GM23338 (cell line): Measurements from ENCODE around the gene ITPR2.

Experiments used
- CREB1 ChIP-seq: fragments of 250-450 bp; sonication (Bioruptor Pico); IDR thresholded peaks from 2 replicates; pipeline ENCODE4 v1.5.0; 2020; ENCODE audit warnings: low read depth, mild to moderate bottlenecking, moderate library complexity
- ETS1 ChIP-seq: IDR thresholded peaks from 2 replicates; pipeline ENCODE4 v1.6.1; 2016; ENCODE audit warnings: antibody characterized with exemption
- EZH2 ChIP-seq: fragments of 200-600 bp; sonication (generic); IDR thresholded peaks from one replicate; pipeline ENCODE4 v1.8.0; 2017; ENCODE audit warnings: antibody characterized with exemption, mild to moderate bottlenecking, low read depth; ENCODE audit not compliant: unreplicated experiment
- EZH2phosphoT487 ChIP-seq: fragments of 200-600 bp; sonication (generic); IDR thresholded peaks from one replicate; pipeline ENCODE4 v1.8.1; 2018; ENCODE audit warnings: antibody characterized with exemption; ENCODE audit not compliant: unreplicated experiment
- JUNB ChIP-seq: IDR thresholded peaks from one replicate; pipeline ENCODE4 v1.6.1; 2016; ENCODE audit warnings: antibody characterized with exemption; ENCODE audit not compliant: unreplicated experiment
- NANOG ChIP-seq: IDR thresholded peaks from 2 replicates; pipeline ENCODE4 v1.6.1; 2016; ENCODE audit warnings: antibody characterized with exemption, borderline replicate concordance
- POLR2AphosphoS5 ChIP-seq: IDR thresholded peaks from 2 replicates; pipeline ENCODE4 v1.6.1; 2016; ENCODE audit warnings: antibody characterized with exemption, low read depth
- STAT1 ChIP-seq: IDR thresholded peaks from one replicate; pipeline ENCODE4 v1.6.1; 2016; ENCODE audit warnings: antibody characterized with exemption; ENCODE audit not compliant: unreplicated experiment
- ZNF114 ChIP-seq: fragments of 250-450 bp; sonication (Bioruptor Pico); IDR thresholded peaks from 2 replicates; pipeline ENCODE4 v1.5.0; 2020; ENCODE audit warnings: mild to moderate bottlenecking, moderate library complexity
- TF ChIP-seq, protein P1 (sequence below), 2 experiments: fragments of 200-600 bp in 1 of 2; sonication (generic) in 1 of 2; conservative IDR thresholded peaks; 2 replicates each; pipeline versions ENCODE4 v1.5.1 to v1.6.1; 2016 to 2017; ENCODE audit warnings: antibody characterized with exemption in 2 of 2, low read depth in 2 of 2, mild to moderate bottlenecking in 2 of 2, moderate library complexity in 1 of 2
- TF ChIP-seq, protein P2 (sequence below): IDR thresholded peaks from one replicate; pipeline ENCODE4 v1.6.1; 2018; ENCODE audit warnings: antibody characterized with exemption; ENCODE audit not compliant: unreplicated experiment
- TF ChIP-seq, protein P3 (sequence below): fragments of 250-450 bp; sonication (Bioruptor Pico); IDR thresholded peaks from 2 replicates; pipeline ENCODE4 v1.5.0; 2020; ENCODE audit warnings: mild to moderate bottlenecking, moderate library complexity

GRCh38 chr12:26295001-26295400, 538.0 kb downstream of the ITPR2 start:
- TF ChIP-seq EZH2: no peak
- TF ChIP-seq, protein P1, sequence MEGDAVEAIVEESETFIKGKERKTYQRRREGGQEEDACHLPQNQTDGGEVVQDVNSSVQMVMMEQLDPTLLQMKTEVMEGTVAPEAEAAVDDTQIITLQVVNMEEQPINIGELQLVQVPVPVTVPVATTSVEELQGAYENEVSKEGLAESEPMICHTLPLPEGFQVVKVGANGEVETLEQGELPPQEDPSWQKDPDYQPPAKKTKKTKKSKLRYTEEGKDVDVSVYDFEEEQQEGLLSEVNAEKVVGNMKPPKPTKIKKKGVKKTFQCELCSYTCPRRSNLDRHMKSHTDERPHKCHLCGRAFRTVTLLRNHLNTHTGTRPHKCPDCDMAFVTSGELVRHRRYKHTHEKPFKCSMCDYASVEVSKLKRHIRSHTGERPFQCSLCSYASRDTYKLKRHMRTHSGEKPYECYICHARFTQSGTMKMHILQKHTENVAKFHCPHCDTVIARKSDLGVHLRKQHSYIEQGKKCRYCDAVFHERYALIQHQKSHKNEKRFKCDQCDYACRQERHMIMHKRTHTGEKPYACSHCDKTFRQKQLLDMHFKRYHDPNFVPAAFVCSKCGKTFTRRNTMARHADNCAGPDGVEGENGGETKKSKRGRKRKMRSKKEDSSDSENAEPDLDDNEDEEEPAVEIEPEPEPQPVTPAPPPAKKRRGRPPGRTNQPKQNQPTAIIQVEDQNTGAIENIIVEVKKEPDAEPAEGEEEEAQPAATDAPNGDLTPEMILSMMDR (conservative IDR thresholded peaks at IDR 0.05; ENCODE audit: low read depth in 2 of 2): no peak
- no peak for TF ChIP-seq CREB1 (CRISPR knock-in tag)
- TF ChIP-seq POLR2AphosphoS5: no peak
- TF ChIP-seq ZNF114: no peak
- TF ChIP-seq EZH2phosphoT487: no peak
- no peak for TF ChIP-seq ETS1
- TF ChIP-seq, protein P2, sequence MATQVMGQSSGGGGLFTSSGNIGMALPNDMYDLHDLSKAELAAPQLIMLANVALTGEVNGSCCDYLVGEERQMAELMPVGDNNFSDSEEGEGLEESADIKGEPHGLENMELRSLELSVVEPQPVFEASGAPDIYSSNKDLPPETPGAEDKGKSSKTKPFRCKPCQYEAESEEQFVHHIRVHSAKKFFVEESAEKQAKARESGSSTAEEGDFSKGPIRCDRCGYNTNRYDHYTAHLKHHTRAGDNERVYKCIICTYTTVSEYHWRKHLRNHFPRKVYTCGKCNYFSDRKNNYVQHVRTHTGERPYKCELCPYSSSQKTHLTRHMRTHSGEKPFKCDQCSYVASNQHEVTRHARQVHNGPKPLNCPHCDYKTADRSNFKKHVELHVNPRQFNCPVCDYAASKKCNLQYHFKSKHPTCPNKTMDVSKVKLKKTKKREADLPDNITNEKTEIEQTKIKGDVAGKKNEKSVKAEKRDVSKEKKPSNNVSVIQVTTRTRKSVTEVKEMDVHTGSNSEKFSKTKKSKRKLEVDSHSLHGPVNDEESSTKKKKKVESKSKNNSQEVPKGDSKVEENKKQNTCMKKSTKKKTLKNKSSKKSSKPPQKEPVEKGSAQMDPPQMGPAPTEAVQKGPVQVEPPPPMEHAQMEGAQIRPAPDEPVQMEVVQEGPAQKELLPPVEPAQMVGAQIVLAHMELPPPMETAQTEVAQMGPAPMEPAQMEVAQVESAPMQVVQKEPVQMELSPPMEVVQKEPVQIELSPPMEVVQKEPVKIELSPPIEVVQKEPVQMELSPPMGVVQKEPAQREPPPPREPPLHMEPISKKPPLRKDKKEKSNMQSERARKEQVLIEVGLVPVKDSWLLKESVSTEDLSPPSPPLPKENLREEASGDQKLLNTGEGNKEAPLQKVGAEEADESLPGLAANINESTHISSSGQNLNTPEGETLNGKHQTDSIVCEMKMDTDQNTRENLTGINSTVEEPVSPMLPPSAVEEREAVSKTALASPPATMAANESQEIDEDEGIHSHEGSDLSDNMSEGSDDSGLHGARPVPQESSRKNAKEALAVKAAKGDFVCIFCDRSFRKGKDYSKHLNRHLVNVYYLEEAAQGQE: no peak
- TF ChIP-seq JUNB: no peak
- TF ChIP-seq STAT1: no peak
- TF ChIP-seq NANOG: no peak
- TF ChIP-seq, protein P3, sequence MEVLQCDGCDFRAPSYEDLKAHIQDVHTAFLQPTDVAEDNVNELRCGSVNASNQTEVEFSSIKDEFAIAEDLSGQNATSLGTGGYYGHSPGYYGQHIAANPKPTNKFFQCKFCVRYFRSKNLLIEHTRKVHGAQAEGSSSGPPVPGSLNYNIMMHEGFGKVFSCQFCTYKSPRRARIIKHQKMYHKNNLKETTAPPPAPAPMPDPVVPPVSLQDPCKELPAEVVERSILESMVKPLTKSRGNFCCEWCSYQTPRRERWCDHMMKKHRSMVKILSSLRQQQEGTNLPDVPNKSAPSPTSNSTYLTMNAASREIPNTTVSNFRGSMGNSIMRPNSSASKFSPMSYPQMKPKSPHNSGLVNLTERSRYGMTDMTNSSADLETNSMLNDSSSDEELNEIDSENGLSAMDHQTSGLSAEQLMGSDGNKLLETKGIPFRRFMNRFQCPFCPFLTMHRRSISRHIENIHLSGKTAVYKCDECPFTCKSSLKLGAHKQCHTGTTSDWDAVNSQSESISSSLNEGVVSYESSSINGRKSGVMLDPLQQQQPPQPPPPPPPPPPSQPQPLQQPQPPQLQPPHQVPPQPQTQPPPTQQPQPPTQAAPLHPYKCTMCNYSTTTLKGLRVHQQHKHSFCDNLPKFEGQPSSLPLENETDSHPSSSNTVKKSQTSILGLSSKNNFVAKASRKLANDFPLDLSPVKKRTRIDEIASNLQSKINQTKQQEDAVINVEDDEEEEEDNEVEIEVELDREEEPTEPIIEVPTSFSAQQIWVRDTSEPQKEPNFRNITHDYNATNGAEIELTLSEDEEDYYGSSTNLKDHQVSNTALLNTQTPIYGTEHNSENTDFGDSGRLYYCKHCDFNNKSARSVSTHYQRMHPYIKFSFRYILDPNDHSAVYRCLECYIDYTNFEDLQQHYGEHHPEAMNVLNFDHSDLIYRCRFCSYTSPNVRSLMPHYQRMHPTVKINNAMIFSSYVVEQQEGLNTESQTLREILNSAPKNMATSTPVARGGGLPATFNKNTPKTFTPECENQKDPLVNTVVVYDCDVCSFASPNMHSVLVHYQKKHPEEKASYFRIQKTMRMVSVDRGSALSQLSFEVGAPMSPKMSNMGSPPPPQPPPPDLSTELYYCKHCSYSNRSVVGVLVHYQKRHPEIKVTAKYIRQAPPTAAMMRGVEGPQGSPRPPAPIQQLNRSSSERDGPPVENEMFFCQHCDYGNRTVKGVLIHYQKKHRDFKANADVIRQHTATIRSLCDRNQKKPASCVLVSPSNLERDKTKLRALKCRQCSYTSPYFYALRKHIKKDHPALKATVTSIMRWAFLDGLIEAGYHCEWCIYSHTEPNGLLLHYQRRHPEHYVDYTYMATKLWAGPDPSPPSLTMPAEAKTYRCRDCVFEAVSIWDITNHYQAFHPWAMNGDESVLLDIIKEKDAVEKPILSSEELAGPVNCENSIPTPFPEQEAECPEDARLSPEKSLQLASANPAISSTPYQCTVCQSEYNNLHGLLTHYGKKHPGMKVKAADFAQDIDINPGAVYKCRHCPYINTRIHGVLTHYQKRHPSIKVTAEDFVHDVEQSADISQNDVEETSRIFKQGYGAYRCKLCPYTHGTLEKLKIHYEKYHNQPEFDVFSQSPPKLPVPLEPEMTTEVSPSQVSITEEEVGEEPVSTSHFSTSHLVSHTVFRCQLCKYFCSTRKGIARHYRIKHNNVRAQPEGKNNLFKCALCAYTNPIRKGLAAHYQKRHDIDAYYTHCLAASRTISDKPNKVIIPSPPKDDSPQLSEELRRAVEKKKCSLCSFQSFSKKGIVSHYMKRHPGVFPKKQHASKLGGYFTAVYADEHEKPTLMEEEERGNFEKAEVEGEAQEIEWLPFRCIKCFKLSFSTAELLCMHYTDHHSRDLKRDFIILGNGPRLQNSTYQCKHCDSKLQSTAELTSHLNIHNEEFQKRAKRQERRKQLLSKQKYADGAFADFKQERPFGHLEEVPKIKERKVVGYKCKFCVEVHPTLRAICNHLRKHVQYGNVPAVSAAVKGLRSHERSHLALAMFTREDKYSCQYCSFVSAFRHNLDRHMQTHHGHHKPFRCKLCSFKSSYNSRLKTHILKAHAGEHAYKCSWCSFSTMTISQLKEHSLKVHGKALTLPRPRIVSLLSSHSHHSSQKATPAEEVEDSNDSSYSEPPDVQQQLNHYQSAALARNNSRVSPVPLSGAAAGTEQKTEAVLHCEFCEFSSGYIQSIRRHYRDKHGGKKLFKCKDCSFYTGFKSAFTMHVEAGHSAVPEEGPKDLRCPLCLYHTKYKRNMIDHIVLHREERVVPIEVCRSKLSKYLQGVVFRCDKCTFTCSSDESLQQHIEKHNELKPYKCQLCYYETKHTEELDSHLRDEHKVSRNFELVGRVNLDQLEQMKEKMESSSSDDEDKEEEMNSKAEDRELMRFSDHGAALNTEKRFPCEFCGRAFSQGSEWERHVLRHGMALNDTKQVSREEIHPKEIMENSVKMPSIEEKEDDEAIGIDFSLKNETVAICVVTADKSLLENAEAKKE (CRISPR knock-in tag): no peak
